Neural progenitor cell (in vitro differentiated cells): ENCODE results near the gene DOK1.

Experiments used
- CTCF ChIP-seq: fragments of 200-600 bp; sonication (generic); IDR thresholded peaks from 2 replicates; pipeline ENCODE4 v1.5.1; 2017; ENCODE audit warnings: antibody characterized with exemption, mild to moderate bottlenecking
- EZH2 ChIP-seq: fragments of 200-600 bp; sonication (generic); IDR thresholded peaks from 2 replicates; pipeline ENCODE4 v1.6.1; 2017; ENCODE audit warnings: antibody characterized with exemption, mild to moderate bottlenecking, moderate library complexity
- EZH2phosphoT487 ChIP-seq: fragments of 200-600 bp; sonication (generic); IDR thresholded peaks from 2 replicates; pipeline ENCODE4 v1.6.1; 2017; ENCODE audit warnings: antibody characterized with exemption

GRCh38 chr2:74588664-74589063 is 34.1 kb downstream of the DOK1 start:
- TF ChIP-seq CTCF (no peak), EZH2phosphoT487 (no peak), EZH2 (no peak)
